ENCODE measurements around the gene PON2. TPM values are rescaled to one million over a fixed set of nuclear protein-coding genes. Genes with fewer than 3 reads are reported as not detected.
A peak's percentile ranks its signal among the peaks of the same experiment; 100 is the strongest.

Gene PON2
- total and polyA plus RNA-seq, 10 donors = 7.6 to 56.8 (median 32.7) TPM

DNA sequence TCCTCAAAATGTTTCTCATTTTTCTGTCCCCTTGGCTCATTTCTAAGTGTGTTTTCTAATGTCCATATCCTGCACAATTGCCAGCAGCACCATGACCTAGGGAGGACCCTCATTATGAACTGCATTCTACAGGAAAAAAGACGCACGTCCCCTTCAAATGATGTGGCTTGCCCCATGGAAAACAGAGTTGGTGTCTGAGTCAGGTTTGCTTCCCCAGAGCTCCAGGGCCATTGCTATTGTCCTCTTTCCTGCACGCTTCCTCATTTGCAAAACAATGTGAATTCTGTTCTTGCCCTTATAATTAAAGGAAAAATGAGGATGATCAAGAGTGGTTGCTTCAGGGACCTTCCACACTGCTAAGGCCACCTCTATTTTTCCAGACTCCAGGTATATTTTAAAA is 36.2 kb upstream of the PON2 start:
- H3K9me3 ChIP-seq = no peaks in the 10 kb centered on the region
- intact Hi-C loops (cut with DNase I; ENCODE audit: low total_unique reads) = no loop called here
- no peaks in the 10 kb centered on the region for H3K36me3 ChIP-seq
- H3K27ac ChIP-seq = peak overlapping the region in 4 of 8 donors; percentile 0 to 31 (median 22)
- peaks cover 0 to 13% (median 7%) of the 10 kb centered on the region in 6 donors for H3K4me1 ChIP-seq
- DNase-seq = no peak
- TF ChIP-seq POLR2A (IDR thresholded peaks at IDR 0.05) = no peak
- TF ChIP-seq, protein P1, sequence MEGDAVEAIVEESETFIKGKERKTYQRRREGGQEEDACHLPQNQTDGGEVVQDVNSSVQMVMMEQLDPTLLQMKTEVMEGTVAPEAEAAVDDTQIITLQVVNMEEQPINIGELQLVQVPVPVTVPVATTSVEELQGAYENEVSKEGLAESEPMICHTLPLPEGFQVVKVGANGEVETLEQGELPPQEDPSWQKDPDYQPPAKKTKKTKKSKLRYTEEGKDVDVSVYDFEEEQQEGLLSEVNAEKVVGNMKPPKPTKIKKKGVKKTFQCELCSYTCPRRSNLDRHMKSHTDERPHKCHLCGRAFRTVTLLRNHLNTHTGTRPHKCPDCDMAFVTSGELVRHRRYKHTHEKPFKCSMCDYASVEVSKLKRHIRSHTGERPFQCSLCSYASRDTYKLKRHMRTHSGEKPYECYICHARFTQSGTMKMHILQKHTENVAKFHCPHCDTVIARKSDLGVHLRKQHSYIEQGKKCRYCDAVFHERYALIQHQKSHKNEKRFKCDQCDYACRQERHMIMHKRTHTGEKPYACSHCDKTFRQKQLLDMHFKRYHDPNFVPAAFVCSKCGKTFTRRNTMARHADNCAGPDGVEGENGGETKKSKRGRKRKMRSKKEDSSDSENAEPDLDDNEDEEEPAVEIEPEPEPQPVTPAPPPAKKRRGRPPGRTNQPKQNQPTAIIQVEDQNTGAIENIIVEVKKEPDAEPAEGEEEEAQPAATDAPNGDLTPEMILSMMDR (IDR thresholded peaks at IDR 0.05 in 8 of 11, conservative IDR thresholded peaks at IDR 0.05 in 3 of 11) = no peak
- TF ChIP-seq POLR2AphosphoS5 (IDR thresholded peaks at IDR 0.05) = peak in 1 of 3 donors; percentile 16
- no peaks in the 10 kb centered on the region for H3K27me3 ChIP-seq (replicated peaks in 1 of 7)
- no peak overlapping the region for H3K4me3 ChIP-seq
- WGBS, 5 donors = 68 to 84% (median 77%) methylated on average over 3 of the region's 3 CpGs

DNA sequence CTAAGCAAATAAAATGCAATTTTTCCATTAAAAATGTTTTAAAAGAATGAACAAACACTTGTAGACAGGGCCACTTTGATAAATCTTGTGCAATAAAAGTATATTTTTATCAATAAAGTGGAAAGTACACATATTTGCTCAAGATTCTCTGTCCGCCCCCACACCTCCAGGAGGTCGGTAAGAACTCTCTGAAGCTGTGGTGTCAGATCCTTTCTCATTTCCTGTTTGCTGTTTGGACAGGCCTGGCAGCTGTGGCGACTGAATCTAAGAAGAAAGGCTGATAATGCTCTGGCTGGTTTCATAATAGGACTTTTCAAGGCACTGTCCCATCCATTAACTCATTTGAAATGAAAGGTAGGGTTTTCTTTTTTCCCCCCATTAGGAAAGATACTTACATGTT is 35.6 kb upstream of the PON2 start:
- WGBS, 5 donors = 10 to 28% (median 15%) methylated on average over 3 of the region's 3 CpGs
- Histone ChIP-seq H3K9me3 (no peaks in the 10 kb centered on the region), H3K4me1 (peaks cover 0 to 13% (median 7%) of the 10 kb centered on the region in 6 donors), H3K4me3 (no peak overlapping the region), H3K27ac (peak overlapping the region in 4 of 8 donors; percentile 0 to 31 (median 22)), H3K27me3 (replicated peaks in 1 of 7) (no peaks in the 10 kb centered on the region), H3K36me3 (no peaks in the 10 kb centered on the region)
- TF ChIP-seq, protein P1 (IDR thresholded peaks at IDR 0.05 in 8 of 11, conservative IDR thresholded peaks at IDR 0.05 in 3 of 11) = no peak
- TF ChIP-seq POLR2AphosphoS5 (IDR thresholded peaks at IDR 0.05) (no peak), POLR2A (IDR thresholded peaks at IDR 0.05) (no peak)
- intact Hi-C loops (cut with DNase I; ENCODE audit: low total_unique reads) = no loop called here
- DNase-seq = no peak

DNA sequence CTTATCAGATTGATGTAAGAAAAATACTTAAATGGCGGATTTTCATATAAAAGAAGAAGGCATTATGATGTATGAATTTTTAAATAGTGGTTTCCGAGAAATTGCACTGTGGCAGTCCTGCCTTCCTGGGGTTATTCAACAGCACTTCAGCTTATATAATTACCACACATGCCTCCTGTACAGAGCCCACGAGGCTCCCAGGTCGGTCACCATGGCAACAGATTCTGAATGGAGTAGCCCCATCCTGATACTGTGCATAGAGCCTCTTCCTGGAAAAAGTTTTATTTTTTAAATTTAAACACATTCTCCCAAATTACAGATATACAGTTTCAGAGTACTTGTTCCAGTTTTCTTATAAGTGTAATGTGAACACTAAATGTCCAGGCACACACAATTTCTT is 35.0 kb upstream of the PON2 start:
- H3K4me1 ChIP-seq = peaks cover 0 to 13% (median 7%) of the 10 kb centered on the region in 6 donors
- H3K36me3 ChIP-seq = no peaks in the 10 kb centered on the region
- H3K27ac ChIP-seq = no peak overlapping the region
- no peak for DNase-seq
- WGBS, 5 donors = 77 to 86% (median 80%) methylated on average over 4 of the region's 4 CpGs
- H3K27me3 ChIP-seq (replicated peaks in 1 of 7) = no peaks in the 10 kb centered on the region
- H3K9me3 ChIP-seq = no peaks in the 10 kb centered on the region
- intact Hi-C loops (cut with DNase I; ENCODE audit: low total_unique reads) = no loop called here
- TF ChIP-seq, protein P1 (IDR thresholded peaks at IDR 0.05 in 8 of 11, conservative IDR thresholded peaks at IDR 0.05 in 3 of 11) = no peak
- TF ChIP-seq POLR2A (IDR thresholded peaks at IDR 0.05) (no peak), POLR2AphosphoS5 (IDR thresholded peaks at IDR 0.05) (no peak)
- H3K4me3 ChIP-seq = no peak overlapping the region

DNA sequence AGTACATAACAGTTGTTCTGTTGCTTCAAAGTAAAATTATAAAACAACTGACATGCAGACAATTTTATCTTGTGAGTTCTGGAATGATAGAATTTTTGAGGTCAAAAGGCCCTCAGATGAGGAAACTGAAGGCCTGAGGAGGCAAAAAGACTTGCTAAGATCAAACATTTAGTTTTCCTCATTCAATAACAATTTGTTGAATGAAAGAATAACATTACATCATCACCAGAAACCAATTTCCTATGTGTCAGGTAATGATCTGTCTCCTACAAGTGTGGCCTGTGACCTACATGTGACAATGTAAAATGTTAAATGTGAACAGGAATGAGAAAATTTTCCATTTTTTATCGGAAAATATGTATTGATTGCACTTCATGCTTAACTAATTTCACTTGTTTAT is 34.4 kb upstream of the PON2 start:
- Histone ChIP-seq H3K27me3 (replicated peaks in 1 of 7) (no peaks in the 10 kb centered on the region), H3K36me3 (no peaks in the 10 kb centered on the region), H3K9me3 (no peaks in the 10 kb centered on the region), H3K4me1 (peaks cover 0 to 13% (median 7%) of the 10 kb centered on the region in 6 donors), H3K27ac (no peak overlapping the region), H3K4me3 (no peak overlapping the region)
- intact Hi-C loops (cut with DNase I; ENCODE audit: low total_unique reads) = no loop called here
- DNase-seq = no peak
- TF ChIP-seq POLR2AphosphoS5 (IDR thresholded peaks at IDR 0.05) (no peak), POLR2A (IDR thresholded peaks at IDR 0.05) (no peak)
- TF ChIP-seq, protein P1 (IDR thresholded peaks at IDR 0.05 in 8 of 11, conservative IDR thresholded peaks at IDR 0.05 in 3 of 11) = no peak
- 86 to 96% (median 94%) methylated on average over 1 of the region's 1 CpG for WGBS, 5 donors

Measured in spleen (tissue), 11 donors.